Globus pallidus (tissue), 1 donor: ENCODE data around the gene SEPTIN5.
"Not testable (repeated sequence)": the region's sequence is repeated elsewhere in the genome, so short reads cannot be mapped to it uniquely, and the experiment has no call there.

Source experiments
- DNase-seq: peaks from one replicate; pipeline ENCODE4 v3.0.0-alpha.2; 2015; ENCODE audit warnings: low spot score

Gene SEPTIN5

DNA sequence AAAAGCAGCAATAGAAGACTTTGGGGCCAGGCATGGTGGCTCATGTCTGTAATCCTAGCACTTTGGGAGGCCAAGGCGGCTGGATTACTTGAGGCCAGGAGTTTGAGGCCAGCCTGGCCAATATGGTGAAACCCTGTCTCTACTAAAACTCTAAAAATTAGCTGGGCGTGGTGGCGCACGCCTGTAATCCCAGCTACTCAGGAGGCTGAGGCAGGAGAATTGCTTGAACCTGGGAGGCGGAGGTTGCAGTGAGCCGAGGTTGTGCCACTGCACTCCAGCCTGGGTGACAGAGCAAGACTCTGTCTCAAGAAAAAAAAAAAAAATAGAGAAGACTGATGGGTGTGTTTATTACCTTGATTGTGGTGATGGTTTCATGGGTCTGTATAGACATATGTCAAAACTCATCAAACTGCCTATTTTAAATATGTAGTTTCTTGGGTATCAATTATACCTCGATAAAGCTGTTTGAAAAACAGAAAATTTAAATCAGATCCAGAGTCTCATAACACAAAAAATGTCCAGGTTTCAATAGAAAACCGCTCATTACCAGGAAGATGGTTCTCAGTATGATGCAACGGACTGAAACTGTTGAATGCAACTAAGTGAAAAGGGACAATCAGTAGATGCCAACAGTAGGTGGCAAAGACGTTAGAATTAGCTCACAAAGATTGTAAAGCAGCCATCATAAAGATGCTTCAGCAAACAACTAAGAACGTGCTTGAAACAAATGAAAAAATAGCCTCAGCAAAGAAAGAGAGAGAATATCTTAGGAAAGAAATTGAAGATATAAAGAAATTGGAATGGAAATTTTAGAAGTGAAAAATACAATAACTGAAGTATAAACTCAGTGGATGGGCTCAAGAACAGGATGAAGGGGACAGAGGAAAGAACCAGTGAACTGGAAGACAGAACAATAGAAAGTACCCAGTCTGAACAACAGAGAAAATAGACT is 33.1 kb upstream of the SEPTIN5 start:
- DNase-seq: no peak

DNA sequence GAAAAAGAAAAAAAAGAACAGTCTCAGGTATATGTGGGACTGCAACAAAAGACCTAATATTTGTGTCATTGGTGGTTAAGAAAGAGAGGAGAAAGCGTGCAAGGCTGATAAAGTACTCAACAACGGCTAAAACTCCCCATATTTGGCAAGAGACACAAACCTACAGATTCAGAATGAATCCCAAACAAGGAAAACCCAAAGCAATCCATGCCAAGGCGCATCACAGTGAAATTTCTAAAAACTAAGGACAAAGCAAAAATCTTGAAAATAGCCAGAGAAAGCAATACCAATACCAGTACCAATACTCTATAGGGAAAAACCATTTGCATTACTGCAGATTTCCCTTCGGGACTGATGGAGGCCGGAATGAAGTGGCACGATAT is 32.4 kb upstream of the SEPTIN5 start:
- DNase-seq: no peak

DNA sequence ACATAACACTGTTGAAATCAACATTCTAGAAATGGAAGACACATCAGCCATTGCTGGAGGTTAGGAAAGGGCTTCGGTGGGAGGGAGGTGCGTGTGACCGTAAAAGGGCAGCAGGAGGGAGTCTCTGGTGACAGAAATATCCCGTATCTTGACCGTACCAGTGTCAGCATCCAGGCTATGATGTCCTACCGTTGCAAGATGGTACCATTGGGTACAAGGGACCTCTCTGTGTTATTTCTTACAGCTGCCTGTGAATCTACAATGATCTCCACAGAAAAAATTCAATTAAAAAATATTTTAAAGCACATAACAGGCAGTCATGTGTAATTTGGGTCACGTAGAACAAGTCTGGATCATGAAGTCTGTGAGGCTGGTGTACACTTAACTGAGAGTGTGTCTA is 27.4 kb upstream of the SEPTIN5 start:
- DNase-seq: no peak

DNA sequence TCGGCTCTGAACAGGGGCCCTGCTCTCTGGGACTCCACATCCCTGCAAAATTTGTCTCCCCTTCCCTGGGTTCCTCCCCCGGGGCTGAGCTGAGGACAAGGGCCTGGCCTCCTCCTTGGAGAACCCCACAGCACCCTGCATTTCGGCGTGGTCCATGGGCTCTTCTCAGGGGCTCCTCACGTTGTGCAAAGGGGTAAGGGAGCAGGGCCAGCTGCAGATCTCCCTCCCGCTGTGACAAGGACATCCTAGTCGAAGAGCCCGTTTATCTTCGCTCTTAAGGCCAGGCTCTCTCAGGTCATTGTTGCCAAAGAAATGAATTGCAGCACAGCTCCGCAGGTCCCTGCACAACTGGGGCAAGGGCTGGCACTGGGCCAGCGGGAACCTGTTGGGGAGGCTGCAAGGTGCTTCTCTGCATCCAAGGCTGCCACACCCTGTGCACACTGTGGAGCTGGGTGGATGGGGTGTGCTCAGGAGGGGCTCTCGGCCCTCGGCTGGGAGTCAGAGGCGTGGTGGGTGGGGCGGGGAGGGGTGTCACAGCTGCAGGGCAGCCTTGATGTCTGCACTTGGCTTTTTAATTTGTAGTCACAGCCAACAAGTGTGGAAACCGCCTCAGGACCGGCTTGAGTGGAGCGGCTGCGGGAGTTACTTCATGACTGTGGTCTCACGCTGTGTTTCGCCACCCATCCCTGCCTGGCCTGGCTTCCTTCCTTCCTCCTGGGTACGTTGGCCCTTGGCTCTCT is 26.6 kb upstream of the SEPTIN5 start:
- DNase-seq: no peak

DNA sequence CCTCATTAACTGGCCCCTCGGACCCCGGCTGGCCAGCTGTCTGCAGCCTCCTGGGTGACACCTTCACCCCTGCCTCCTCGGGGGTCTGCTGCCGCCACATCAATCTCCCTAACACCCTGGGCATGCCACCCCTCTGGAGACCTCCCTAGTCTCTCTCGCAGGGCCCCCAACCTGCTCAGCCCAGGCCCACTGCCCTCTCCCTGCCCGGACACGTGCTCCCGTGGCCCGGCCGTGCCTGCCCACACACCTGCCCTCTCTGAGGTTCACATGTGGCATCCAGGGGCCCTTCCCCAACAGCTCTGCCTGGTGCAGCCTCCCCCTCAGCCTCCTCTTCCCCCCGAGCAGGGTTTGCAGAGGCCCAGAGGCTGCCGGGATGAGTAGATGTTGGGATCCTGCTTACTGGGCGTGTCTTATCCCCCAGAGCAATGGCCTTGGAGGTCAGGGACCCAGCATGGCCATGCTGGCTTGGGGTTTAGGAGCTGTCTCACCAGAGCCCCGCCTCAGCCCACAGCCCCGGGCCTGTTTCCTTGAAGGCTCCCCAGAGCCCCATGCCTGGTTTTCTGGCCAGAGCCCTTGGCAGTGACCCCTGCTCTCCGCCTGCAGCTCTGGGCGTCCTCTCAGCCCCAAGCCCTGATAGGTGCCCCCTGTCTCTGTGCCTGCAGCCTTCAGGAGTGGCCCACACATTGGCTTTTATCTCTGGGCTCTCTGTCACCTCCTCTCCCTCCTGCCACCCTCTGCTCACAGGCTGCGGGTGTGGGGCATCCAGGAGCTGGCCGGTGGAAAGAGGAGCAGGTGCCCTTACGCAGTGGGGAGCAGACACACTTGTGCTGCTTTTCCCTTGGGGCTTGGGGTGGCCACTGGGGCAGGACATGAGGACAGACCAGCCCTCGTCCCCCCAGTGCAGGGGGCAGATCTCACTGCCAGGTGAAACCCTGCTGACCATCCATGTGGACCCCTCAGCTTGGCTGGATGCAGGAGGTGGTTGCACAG is 25.7 kb upstream of the SEPTIN5 start:
- DNase-seq: no peak

DNA sequence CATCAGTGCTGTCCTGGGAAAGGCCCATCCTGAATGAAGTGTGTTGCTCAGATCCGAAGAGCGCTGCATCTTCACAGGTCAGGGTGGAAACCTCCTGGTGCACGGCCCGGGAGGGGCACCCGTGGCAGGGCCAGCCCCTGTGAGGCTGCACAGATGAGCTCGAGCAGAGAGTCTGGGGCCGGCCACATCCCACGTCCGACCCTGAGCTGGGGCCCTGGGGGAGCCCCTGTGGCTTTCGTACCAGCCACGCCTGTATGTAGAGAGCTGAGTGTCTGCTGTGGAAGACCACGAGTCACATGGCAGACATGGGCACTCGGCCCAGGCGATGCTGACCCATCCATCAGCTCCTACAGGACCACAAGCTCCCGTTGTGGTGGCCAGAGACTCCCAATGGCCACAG is 24.9 kb upstream of the SEPTIN5 start:
- DNase-seq: no peak

DNA sequence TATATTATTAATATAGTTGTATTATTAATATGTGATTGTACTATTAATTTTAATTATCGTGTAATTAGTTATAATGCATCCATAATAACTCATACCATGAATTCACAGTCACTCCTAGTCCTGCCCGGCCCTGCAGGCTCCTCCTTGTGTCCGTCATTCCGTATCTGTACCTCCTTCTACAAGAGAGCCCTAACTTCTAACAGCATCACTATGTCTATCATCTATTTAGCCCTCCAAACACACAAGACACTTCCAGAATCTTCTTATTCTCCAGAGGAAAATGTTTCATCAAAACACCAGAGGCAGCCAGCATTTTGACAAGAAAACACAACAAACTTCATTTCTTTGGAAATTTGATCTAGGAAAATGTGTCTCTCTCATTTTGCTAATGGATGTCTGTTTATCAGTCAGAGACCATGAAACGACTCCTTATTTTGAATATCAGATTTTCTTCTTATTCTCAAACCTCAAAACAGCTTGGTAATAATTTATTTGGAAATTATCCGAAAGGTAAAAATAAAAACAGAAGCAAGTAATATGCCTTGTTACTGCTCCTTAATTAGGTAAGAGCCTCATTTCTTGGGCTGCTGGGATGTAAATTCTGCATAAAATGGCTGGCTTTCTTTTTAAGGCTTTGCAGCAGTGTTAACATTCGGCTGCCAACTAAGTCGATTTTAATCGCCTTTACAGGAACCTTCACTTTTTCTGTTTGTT is 23.1 kb upstream of the SEPTIN5 start:
- no peak for DNase-seq

DNA sequence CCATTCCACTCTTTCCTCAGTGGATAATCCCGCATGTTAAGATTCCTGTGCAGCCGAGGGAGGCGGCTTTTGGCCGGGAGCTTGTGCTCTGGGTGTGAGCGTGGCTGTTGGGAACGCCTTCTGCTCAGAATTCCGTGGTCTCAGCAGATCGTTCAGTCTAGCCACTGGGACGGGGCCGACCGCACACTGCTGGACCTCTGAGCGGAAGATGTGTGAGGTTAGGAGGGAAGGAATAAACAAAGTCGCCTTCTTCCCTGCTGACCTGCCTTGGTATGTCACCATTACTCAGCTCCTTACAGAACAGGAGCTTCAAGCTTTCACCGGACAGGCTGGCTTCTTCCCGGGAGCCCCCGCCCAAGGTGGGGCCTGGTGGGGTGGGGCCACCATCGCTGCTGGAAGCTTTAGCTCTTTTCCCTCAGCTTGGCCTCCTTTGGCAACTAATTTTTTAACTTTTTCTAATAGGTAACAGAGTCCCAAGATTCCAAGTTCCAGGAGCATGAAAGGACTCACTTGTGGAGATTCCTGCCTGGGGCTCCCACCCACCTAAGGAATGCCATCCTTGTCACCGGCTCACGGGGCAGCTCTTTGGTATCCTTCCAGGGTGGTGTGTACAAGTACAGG is 22.5 kb upstream of the SEPTIN5 start:
- DNase-seq: no peak

DNA sequence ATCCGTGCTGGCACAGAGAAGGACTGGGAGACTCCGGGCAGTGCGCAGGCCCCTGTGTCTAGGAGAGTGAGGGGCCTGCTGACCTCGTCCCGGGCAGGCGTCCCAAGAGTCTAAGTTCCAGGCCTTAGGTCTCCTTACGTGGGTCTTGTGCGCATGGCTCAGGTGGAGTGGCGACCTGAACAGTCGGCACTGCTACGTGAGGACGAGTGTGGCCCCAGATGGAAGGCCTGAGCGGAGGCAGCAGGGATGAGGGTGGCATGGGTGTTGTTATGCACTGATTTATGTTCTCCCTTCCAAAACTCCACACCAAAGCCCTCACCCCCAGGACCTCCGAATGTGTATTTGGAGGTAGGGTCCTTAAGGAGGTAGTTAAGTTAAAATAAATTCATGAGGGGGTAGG is 20.7 kb upstream of the SEPTIN5 start:
- no peak for DNase-seq

DNA sequence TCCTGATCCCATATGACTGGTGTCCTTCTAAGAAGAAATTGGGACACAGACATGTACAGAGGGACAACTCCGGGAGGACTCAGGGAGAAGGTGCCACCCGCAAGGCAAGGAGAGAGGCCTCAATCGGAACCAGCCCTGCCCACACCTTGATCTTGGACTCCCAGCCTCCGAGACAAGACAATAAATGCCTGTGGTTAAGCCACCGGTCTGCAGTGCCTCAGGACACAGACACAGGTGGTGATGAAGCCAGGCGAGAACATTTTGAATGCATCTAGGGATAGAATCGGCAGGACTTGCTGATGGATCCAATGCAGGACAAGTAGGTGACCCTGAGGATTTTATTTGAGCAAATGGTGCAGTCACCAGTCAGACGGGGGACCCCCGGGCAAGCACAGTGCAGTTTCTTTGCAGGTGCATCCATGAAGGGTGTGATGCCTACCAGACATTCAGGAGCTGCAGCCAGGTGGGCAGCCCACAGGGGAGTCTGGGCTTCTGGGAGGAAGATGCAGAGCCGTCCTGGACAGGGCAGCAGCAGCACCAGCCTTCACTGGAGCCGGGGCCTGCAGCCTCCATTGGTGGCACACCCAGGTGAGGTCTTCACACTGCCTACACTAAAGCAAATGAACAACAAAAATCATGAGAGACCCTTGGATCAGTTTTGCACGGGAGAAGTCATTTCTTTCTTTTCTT is 20.2 kb upstream of the SEPTIN5 start:
- no peak for DNase-seq

DNA sequence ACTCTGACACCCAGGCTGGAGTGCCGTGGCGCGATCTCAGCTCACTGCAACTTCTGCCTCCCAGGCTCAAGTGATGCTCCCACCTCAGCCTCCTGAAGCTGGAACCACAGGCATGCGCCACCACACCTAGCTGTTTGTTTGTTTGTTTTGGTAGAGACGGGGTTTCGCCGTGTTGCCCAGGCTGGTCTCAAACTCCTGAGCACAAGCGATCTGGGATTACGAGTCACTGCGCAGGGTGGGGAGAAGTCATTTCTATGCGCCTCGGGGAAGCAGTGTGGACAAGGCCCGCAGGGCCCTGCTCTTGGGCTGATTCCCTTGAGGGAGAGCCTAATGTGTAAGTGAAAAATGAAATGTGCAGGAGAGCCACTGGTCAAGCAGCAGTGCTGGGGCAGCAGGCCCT is 19.6 kb upstream of the SEPTIN5 start:
- DNase-seq: no peak

DNA sequence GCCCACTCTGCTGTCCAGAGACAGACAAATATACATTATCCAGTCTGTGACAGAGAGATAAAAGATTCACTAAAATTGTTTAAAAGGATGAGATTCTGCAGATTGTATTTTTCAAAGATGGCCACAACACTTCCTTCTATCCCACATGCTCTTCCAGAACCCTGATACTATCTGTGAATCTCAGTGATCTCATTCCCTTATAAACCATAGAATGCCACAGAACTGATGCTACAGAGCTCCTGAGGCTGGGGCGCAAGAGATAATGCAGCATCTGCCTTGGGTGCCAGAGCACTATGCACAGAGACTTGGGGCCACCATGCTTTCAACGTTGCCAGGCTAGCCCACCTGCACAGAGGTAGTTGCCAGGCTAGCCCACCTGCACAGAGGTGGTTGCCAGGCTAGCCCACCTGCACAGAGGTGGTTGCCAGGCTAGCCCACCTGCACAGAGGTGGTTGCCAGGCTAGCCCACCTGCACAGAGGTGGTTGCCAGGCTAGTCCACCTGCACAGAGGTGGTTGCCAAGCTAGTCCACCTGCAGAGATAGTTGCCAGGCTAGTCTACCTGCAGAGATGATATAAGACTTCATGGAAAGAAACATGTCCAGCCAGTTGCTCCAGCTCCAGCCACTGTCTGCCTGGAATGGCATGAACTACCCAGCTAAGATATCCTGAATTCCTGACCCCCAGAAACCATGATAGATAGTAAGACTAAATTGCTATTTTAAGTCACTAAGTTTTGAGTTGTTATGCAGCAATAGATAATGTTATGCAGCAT is 17.6 kb upstream of the SEPTIN5 start:
- no peak for DNase-seq

DNA sequence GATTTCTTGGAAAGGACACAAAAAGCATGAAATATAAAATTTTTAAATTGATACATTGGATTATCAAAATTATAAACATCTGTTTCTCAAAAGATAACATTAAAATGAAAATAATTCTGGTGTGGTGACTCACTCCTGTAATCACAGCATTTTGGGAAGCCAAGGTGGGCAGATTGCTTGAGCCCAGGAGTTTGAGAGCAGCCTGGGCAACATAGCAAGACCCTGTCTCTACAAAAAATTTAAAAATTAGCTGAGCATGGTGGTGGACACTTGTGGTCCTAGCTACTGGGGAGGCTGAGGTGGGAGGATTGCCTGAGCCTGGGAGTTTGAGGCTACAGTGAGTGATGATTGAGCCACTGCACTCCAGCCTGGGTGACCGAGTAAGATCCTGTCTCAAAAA is 16.4 kb upstream of the SEPTIN5 start:
- not testable (repeated sequence) for DNase-seq

DNA sequence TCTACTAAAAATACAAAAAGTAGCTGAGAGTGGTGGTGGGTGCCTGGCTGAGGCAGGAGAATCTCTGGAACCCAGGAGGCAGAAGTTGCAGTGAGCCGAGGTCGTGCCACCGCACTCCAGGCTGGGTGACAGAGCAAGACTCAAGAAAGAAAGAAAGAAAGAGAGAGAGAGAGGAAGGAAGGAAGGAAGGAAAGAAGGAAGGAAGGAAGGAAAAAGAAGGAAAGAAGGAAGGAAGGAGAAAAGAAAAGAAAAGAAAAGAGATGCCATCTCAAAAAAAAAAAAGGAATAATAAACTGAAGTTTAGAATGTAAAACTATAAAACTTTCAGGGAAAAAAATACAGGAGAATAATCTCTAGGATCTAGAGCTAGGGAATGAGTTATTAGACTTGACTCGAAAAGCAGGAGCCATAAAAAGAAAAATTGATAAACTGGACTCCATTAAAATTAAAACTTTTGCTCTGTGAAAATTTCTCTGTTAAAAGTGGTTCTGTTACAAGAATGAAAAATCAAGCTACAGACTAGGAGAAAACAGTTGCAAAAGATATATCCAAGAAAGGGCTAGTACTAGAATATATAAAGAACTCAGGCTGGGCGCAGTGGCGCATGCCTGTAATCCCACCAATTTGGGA is 13.4 kb upstream of the SEPTIN5 start:
- no peak for DNase-seq

DNA sequence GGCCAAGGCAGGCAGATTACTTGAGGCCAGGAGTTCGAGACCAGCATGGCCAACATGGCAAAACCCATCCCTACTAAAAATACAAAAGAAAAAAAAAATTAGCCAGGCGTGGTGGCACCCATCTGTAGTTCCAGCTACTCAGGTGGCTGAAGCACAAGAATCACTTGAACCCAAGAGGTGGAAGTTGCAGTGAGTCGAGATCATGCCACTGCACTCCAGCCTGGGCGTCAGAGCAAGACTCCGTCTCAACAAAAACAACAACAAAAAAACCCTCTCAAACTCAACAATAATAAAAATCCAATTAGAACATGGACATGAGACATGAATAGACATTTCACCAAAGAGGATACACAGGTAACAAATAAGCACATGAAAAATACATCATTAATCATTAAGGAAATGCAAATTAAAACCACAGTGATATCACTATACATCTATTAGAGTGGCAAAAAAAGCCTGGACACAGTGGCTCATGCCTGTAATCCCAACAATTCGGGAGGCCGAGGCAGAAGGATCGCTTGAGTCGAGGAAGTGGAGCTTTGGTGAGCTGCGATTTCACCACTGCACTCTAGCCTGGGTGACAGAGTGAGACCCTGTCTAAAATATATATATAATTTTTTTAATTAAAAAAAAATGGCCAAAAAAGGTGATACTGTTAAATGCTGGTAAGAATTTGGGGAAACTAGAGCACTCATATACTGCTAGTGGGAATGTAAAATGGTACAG is 12.7 kb upstream of the SEPTIN5 start:
- DNase-seq: no peak

DNA sequence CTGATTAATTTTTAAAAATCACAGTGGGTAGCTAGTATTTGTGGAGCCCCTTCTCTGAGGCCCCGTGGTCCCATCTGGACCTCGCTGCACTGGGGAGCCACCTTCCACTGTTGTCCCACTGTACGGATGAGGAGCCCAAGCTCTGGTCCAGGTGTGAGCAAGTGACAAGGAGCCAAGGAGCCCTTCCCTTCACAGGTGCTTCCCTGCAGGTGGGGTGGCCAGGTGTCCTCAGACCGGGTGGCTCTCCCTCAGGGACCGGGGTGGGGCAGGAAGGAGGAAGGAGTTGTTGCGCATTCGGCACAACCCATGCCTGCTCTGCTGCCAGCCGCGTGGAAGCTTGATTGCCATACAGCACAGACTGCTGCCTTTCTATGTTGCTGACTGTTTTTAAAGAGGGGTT is 10.4 kb upstream of the SEPTIN5 start:
- no peak for DNase-seq

DNA sequence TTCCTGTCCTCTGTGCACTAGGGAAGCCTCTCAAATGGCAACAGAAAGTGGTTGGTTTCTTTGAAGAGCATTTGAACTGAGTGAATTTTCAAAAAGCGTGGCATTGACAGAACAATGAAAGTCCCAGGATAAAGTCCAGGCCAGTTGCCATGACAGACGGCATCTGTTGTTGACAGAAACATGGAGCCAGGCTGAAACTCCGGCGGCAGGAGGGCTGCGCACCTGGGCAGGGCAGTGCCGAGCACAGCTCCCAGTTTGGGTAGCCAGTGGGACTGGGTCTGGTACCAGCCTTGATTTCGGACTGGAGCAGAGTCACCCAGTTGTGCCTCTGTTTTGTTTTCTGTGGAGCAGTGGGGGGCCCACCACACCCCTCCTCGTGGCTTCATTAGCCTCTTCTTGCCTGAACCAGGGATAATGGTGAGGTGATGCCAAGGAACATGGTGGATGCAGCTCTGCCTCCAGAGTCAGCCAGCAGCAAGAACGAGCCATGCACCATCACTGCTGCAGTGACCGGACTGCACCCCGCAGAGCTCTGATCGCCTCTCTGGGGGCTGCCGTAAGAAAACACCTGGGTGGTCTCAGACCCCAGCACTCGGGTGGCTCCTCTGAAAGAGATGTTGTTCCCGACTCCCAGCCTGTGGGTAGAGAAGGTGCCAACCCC is 9.8 kb upstream of the SEPTIN5 start:
- DNase-seq: no peak
